HUDEP-2 (cell line): Measurements from ENCODE around the gene REXO2.

ENCODE experiments used
- DNase-seq, 76 experiments: peaks; one replicate each; lab custom pipeline; 2025; ENCODE audit not compliant: unreplicated experiment in 76 of 76; lab: John Stamatoyannopoulos, UW

The REXO2 gene

DNA sequence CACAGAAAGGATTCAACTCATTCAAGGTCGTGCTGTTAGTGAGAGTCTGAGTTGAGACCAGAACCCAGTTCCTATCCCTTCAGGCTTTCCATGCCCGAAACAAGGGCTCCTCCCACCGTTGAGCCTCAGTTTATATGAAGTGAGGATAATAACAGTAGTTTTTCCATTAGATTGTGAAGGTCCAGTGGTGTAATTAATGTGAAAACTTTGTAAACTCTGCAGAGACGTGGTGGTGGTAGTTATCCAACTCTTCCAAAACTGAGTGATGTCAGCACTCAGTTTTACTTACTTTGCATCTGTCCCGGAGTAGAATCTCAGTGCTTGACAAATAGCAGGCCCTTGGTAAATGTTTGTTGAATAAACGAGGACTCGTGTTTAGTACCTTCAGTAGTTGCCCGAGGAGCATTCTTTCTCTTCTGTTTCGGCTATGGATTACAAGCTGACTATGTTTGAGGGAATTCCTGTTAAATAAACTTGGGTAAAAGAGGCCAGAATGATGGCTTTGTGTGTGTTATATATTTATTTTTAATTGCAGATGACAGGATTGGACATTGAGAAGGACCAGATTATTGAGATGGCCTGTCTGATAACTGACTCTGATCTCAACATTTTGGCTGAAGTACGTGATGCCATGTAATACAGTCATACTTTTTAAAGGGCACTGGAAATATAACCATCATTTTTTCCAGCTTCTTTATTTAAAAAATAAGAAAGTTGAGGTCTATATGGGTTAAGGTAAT is 1.0 kb downstream of the REXO2 start:
- DNase-seq, result peak in 1 of 76 experiments; percentile 3

GRCh38 chr11:114440971-114441763 is 1.9 kb downstream of the REXO2 start:
- peak in 5 of 76 experiments; percentile 5 to 38 (median 12) for DNase-seq

DNA sequence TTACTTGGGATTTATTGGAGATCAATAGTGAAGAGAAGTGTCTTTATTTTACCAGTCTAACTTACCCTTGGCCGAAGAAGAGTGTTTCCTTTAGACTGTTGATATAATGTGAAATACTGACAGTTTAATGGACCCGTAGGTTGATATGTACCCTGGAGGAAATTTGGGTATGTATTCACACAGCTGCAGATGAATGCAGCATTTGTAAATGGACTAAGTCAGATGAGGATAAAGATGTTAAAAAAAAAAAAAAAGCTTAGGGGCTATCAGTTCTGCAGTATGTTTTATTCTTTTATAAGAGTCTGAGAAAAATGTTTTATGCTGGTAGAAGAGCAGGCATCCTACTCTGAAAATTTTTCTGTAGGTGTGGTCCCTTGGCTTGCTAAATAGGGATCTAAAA is 2.7 kb downstream of the REXO2 start:
- peak in 1 of 76 experiments; percentile 25 for DNase-seq

DNA sequence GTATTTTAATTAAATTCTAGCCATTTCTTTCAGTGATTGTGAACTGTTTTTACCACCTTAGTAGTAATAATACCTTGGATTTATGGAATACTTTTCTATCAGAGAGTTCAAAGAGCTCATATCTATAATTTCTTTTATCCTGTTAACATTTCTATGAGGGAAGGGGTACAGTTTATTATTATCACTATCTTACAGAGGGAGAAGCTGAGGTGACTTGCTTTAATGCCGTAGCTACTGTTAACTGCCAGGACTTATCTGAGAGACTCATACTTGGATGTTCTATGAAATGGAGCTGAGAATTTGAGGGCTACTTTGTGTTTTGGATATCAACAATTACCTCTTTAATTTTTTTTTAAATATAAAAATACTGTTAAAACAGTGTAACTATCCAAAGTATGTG is 3.3 kb downstream of the REXO2 start:
- peak in 17 of 76 experiments; percentile 1 to 57 (median 22) for DNase-seq

DNA sequence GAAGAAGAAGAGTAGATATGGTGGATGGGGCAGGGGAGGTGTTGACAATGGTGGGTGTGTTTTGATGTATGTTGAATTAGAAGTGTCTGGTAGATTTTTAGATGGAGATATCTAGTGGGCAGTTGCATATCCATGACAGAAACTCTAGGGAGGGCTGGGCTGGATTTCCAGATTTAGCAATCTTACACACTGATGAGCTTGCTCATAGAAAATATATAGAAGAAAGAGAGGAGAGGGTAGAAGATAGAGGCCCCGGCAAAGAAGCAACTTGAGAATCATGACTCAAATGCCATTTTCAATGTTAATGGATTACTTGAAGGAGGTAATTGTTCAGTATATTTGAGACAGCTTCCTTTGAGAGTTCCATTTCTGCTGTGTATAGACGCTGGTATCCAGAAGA is 8.2 kb downstream of the REXO2 start:
- DNase-seq, result no peak

- DNase-seq, result no peak
Observed at GRCh38 chr11:114447892-114448291, 8.6 kb downstream of the REXO2 start.

- no peak for DNase-seq
Observed at GRCh38 chr11:114448749-114449482, 9.6 kb downstream of the REXO2 start.

DNA sequence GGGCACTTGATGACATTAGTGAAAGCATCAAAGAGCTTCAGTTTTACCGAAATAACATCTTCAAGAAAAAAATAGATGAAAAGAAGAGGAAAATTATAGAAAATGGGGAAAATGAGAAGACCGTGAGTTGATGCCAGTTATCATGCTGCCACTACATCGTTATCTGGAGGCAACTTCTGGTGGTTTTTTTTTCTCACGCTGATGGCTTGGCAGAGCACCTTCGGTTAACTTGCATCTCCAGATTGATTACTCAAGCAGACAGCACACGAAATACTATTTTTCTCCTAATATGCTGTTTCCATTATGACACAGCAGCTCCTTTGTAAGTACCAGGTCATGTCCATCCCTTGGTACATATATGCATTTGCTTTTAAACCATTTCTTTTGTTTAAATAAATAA is 10.6 kb downstream of the REXO2 start:
- peak in 67 of 76 experiments; percentile 2 to 87 (median 47) for DNase-seq

- DNase-seq, result no peak
Observed at GRCh38 chr11:114452399-114452798, 13.1 kb downstream of the REXO2 start.

GRCh38 chr11:114463999-114464398 is 24.7 kb downstream of the REXO2 start:
- DNase-seq, result no peak

DNA sequence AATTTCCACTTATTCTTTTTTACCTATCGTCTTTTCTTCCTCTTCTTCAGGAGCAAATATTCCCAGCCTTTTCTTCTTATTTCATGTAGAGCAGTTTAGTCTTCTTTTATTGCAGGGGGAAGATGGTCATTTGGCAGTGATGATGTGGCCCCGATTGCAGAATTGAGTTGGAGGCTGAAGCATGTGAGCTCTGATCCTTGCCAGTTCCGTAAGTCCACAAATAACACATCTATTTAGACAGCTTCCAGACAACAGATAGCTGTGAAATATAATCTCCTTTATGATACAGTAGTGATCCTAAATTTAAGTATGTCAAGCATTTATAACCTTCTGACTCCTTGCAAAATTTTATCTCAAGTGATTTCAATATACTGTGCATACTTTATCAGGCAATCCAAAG is 27.5 kb downstream of the REXO2 start:
- no peak for DNase-seq

DNA sequence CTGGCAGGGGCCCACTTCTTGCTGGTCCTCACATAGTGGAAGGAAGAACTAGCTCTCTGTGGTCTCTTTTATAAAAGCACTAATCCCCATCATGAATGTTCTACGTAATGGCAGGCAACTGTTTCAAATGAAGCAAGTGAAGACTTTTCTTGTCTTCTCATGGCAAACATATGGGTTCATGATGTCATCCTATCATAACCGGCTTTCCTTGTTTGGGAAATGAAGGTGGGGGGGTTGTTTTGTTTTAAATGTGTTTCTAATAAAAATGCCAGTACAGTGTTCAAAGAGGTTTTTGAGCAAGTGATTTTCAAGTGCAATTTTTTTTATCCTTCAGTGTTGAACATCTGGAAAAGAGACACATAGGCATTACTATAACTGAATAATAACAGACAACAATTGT is 33.4 kb downstream of the REXO2 start:
- no peak for DNase-seq

DNA sequence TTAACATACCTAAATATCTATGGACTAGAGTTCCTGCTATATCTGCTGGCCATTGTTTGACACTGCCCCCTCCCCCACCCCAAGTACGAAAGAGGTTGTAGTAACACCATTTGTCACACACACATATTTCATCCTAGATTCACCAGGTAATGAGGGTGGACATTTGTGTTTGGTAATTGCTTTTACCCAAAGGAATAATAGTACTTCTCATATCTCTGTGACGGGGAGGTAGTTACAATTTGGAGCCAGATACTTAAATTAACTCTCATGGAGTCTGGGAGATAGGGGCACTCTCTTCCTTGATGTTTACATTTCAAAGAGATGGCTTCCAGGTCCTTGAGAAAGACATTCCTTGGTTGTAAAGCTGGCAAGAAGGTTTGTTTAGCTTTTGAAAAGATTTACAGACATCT is 38.7 kb downstream of the REXO2 start:
- DNase-seq, result no peak

DNA sequence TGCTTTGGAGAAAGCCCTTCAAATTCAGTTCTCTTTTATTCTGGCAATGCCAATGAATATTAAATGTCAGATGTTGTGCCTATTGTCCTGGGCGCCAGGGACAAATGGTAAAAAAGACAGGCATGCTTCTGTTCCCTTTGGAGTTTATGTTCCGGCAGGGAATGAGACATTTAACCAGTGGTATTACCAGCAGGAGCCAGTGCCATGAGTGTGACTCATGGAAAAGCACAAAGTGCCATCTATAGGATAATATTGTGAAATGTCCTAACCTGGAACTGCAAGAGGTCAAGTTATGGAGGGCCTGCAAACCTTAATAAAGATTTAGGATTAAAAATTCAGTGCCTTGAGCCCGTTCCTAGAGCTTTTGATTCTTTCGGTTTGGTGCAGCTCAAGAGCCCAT is 39.5 kb downstream of the REXO2 start:
- peak in 1 of 76 experiments; percentile 2 for DNase-seq

GRCh38 chr11:114479331-114479730 is 40.1 kb downstream of the REXO2 start:
- no peak for DNase-seq

DNA sequence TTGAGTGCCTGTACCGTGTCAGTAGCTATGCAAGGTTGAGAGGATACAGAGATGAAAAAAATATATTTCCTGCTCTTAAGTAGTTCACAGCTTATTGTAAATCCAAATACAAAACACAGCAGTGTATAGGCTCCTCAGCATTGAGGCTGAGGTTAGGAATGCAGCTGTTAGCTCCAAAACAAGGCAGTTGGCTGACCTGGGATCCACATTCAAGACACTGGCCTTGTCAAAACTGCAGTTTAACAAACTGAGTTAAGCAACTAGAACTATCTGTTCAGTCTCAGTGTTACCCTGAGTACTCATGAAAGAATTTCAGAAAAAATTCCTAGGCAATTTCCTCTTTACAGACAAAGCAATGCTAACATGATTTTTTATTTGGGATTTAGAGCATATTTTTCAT is 42.8 kb downstream of the REXO2 start:
- no peak for DNase-seq

DNA sequence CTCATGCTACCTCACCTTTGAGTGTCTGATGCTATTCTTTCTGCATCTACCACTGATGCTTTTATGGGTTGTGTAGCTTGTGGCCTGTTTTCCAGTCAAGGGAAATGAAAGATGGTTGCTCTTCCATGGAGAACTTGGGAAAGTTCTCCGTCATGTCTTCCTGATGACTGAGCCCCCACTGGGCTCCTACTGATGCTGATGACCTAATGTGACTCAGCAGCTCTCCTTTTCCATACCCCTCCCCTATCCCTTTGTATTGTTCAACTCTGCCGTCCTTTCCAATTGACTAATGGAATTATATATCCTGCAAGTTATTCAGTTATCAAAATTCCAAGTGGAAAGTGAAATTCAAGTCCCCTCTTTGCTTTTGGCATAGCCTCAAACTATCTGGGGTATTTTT is 44.7 kb downstream of the REXO2 start:
- DNase-seq, result no peak

DNA sequence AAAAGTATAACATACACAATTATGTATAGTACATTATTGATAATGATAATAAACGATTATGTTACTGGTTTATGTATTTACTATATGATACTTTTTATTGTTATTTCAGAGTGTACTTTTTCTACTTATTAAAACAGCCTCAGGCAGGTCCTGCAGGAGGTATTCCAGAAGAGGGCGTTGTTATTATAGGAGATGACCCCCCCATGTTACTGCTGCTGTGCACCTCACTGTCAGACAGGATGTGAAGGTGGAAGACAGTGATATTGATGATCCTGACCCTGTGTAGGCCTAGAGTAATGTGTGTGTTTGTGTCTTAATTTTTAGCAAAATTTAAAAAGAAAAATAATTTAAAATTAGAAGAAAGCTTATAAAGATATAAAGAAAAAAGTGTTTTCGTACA is 57.6 kb downstream of the REXO2 start:
- peak in 1 of 76 experiments; percentile 2 for DNase-seq

DNA sequence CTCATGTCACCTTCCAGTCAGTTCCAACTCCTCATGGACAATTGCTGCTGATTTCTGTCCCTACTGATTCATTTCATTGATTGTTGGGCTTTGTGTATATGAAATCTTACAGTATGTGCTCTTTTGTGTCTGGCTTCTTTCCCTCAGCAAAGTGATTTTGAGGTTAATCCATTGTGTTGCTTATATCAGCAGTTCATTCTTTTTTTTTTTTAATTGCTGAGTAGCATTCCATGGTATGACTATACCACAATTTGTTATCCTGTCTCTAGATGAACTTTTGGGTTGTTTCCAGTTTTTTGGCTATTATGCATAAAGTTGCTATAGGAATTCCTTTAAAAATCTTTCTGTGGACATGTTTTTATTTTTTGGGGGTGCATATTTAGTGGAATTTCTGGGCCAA is 60.5 kb downstream of the REXO2 start:
- DNase-seq, result no peak
